ENCODE results near the gene FAM163B.

FAM163B gene

GRCh38 chr9:133581011-133581410 lies 28.2 kb downstream of the FAM163B start:
- Histone ChIP-seq H3K9ac (ENCODE audit: low read length) (no peak overlapping the region), H3K4me1 (ENCODE audit: low read length) (no peaks in the 10 kb centered on the region), H3K9me3 (replicated peaks; ENCODE audit: insufficient read depth, low read length) (no peaks in the 10 kb centered on the region), H3K9me2 (replicated peaks; ENCODE audit: insufficient read depth, low read length) (no peaks in the 10 kb centered on the region), H3F3A (ENCODE audit: insufficient read depth, low read length) (no peaks in the 10 kb centered on the region), H3K79me2 (ENCODE audit: low read length) (no peaks in the 10 kb centered on the region), H3K27me3 (replicated peaks; ENCODE audit: insufficient read depth, low read length) (peaks cover 98% of the 10 kb centered on the region), H3K27ac (ENCODE audit: low read length) (no peak overlapping the region), H3K36me3 (replicated peaks; ENCODE audit: insufficient read depth, low read length) (no peaks in the 10 kb centered on the region), H3K4me3 (ENCODE audit: low read length) (no peak overlapping the region), H2AFZ (ENCODE audit: low read length) (no peak overlapping the region), H4K20me1 (ENCODE audit: insufficient read depth, low read length) (no peaks in the 10 kb centered on the region), H3K4me2 (ENCODE audit: low read depth, low read length) (no peak overlapping the region)
- DNase-seq = no peak
- TF ChIP-seq EZH2 (optimal IDR thresholded peaks at IDR 0.05; ENCODE audit: low read depth, low read length) (no peak), CTCF (IDR thresholded peaks at IDR 0.05; ENCODE audit: low read length) (no peak), EZH2phosphoT487 (IDR thresholded peaks at IDR 0.05; ENCODE audit: low read length) (no peak)

- Histone ChIP-seq H3K27me3 (replicated peaks; ENCODE audit: insufficient read depth, low read length) (peaks cover 98% of the 10 kb centered on the region), H4K20me1 (ENCODE audit: insufficient read depth, low read length) (no peaks in the 10 kb centered on the region), H3K9ac (ENCODE audit: low read length) (no peak overlapping the region), H3K4me2 (ENCODE audit: low read depth, low read length) (no peak overlapping the region), H3K4me1 (ENCODE audit: low read length) (no peaks in the 10 kb centered on the region), H3K9me2 (replicated peaks; ENCODE audit: insufficient read depth, low read length) (no peaks in the 10 kb centered on the region), H3K79me2 (ENCODE audit: low read length) (no peaks in the 10 kb centered on the region), H2AFZ (ENCODE audit: low read length) (no peak overlapping the region), H3F3A (ENCODE audit: insufficient read depth, low read length) (no peaks in the 10 kb centered on the region), H3K27ac (ENCODE audit: low read length) (no peak overlapping the region), H3K36me3 (replicated peaks; ENCODE audit: insufficient read depth, low read length) (no peaks in the 10 kb centered on the region), H3K4me3 (ENCODE audit: low read length) (no peak overlapping the region), H3K9me3 (replicated peaks; ENCODE audit: insufficient read depth, low read length) (no peaks in the 10 kb centered on the region)
- TF ChIP-seq EZH2 (optimal IDR thresholded peaks at IDR 0.05; ENCODE audit: low read depth, low read length) = no peak
- no peak for TF ChIP-seq CTCF (IDR thresholded peaks at IDR 0.05; ENCODE audit: low read length)
- no peak for TF ChIP-seq EZH2phosphoT487 (IDR thresholded peaks at IDR 0.05; ENCODE audit: low read length)
- no peak for DNase-seq
These were observed 28.8 kb downstream of the FAM163B start for GRCh38 chr9:133580419-133580738.

- Histone ChIP-seq H3K4me2 (ENCODE audit: low read depth, low read length) (no peak overlapping the region), H3K36me3 (replicated peaks; ENCODE audit: insufficient read depth, low read length) (no peaks in the 10 kb centered on the region), H3K9me2 (replicated peaks; ENCODE audit: insufficient read depth, low read length) (no peaks in the 10 kb centered on the region), H3K9ac (ENCODE audit: low read length) (no peak overlapping the region), H3K9me3 (replicated peaks; ENCODE audit: insufficient read depth, low read length) (no peaks in the 10 kb centered on the region), H2AFZ (ENCODE audit: low read length) (no peak overlapping the region), H4K20me1 (ENCODE audit: insufficient read depth, low read length) (no peaks in the 10 kb centered on the region), H3F3A (ENCODE audit: insufficient read depth, low read length) (no peaks in the 10 kb centered on the region), H3K4me3 (ENCODE audit: low read length) (no peak overlapping the region), H3K4me1 (ENCODE audit: low read length) (no peaks in the 10 kb centered on the region), H3K79me2 (ENCODE audit: low read length) (no peaks in the 10 kb centered on the region), H3K27ac (ENCODE audit: low read length) (no peak overlapping the region), H3K27me3 (replicated peaks; ENCODE audit: insufficient read depth, low read length) (peaks cover 98% of the 10 kb centered on the region)
- DNase-seq = no peak
- no peak for TF ChIP-seq EZH2phosphoT487 (IDR thresholded peaks at IDR 0.05; ENCODE audit: low read length)
- TF ChIP-seq CTCF (IDR thresholded peaks at IDR 0.05; ENCODE audit: low read length) = no peak
- TF ChIP-seq EZH2 (optimal IDR thresholded peaks at IDR 0.05; ENCODE audit: low read depth, low read length) = no peak
These were observed 29.4 kb downstream of the FAM163B start for GRCh38 chr9:133579601-133580418.

Data from MM.1S (cell line).